Mesenteric fat pad (tissue), 1 donor: ENCODE data around the gene PTN. TPM values are rescaled to one million over a fixed set of nuclear protein-coding genes. Genes with fewer than 3 reads are reported as not detected.
"Not testable (repeated sequence)": the region's sequence is repeated elsewhere in the genome, so short reads cannot be mapped to it uniquely, and the experiment has no call there.

Experiments
- DNase-seq: peaks from one replicate; pipeline ENCODE4 v3.0.0-alpha.2; 2020; ENCODE audit warnings: low spot score
- total RNA-seq: library from RNA; stranded (reverse); fragmentation: NEBNext Ultra II Directional; extraction: Animal tissue kit (Norgen Biotek cat#: 25700); gene quantifications from one replicate; pipeline ENCODE4 v1.2.1, GENCODE V29; 2021
- donor health status: DM: yes; HTN: yes; CAD: no.

PTN gene
- total RNA-seq, 1 donor from 2014 or later = 10.3 TPM

GRCh38 chr7:137268001-137268865 lies 75.3 kb downstream of the PTN start:
- DNase-seq = not testable (repeated sequence)

DNA sequence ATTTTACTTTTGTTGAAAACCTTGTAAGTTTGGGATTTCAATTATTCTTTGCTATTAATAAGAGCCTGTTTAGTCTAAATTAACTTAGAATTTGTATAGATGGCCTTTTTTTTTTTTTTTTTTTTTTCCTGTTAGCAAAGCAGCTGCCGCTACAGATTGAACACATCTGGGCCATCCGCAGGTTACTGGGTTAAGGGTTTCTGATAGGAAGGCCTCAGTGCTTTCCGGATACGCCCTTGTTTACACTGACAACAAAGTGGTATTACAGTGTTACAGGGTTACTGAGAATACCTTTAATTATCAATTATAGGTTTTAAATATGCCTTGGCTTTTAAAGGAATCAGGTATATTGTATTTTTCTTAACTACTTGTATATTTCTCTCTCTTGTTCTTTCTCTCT lies 76.8 kb downstream of the PTN start:
- DNase-seq = no peak

DNA sequence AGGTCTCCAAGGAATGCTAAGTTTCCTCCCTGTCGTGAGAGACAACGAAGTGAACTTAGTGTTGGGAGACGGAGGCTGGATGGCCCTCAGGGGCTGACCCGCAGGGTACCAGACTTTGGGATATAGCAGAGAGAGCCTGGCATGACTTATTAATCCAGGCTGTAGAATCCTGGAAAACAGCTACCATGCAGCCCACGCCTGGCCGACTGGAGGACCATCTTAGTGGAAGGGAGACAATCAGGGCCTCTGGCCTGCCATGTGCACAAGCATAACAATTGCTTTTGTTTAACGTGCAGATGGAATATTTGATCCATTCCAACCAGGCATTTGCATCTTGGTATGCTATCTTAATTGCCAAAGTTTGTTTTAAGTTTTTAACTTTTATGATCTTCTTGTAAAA lies 78.1 kb downstream of the PTN start:
- DNase-seq = not testable (repeated sequence)

DNA sequence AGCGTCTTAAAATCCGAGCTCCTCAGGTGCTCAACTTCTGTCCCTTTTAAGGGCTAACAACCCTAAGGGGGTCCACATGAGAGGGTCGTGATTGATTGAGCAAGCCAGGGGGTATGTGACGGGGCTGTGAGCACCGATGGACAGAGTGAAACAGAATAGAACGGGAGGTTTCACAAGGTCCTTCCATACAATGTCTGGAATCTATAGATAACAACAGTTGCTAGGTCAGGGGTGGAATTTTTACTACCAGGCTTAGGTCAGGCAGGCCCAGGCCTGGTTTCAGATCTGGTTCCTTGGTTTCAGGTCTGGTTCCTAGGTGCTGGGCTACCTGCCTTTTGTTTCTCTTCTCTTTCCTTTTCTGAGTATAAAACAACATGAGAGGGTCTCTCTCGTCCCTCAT lies 80.9 kb downstream of the PTN start:
- DNase-seq = no peak

DNA sequence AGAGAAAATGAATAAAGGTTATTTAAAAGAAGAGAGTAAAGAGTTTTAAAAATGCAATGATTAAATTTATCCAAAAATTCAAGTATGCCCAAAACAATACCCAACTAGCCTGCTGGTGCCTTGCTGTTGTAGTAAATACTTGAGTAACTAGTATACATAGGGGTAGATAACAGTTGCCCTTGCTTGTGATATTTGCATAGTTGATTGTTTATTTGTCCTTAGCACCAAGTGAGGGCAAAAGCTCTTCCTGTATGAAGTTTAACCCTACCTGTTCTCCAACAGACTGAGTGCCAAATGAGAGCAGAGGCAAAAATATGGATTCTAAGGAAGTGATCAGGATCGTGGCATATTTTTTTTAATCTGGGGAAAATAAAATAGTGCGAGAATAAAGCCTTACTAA lies 85.0 kb downstream of the PTN start:
- no peak for DNase-seq

GRCh38 chr7:137254766-137255165 lies 88.8 kb downstream of the PTN start:
- DNase-seq = no peak

DNA sequence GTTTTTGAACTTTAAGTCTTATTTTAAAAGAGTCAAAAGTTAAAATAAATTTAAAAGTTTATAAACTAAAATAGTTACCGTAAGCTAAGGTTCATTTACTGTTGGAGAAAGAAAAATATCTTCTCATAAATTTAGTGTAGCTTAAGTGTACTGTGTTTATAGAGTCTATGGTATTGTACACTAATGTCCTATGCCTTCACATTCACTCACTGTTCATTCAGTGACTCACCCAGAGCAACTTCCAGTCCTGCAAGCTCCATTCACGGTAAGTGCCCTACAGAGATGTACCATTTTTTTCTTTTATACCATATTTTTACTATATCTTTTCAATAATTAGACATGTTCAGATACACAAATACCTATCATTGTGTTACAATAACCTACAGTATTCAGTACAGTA lies 97.6 kb downstream of the PTN start:
- DNase-seq = no peak

- DNase-seq = no peak
Observed at GRCh38 chr7:137245186-137245585, 98.3 kb downstream of the PTN start.

DNA sequence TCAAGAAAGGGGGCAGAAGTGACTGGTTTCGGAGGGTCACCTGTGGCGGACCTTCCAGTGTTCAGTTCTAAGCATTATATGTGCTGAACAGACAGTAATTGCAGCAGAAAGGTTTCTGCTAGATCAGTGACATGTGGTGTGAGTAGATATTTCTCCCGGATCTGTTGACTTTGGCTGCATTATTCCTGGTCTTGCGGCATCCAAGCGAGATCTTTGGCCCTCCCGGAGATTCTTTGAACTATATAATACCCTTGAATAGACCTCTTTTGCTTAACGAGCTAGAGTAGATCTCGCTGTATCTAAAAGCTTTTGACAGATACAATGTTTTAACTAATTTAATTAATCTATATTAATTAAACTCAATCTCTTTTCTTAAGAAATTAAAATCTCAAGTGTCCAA lies 99.8 kb downstream of the PTN start:
- no peak for DNase-seq

- no peak for DNase-seq
Observed at GRCh38 chr7:137242616-137243015, 100.9 kb downstream of the PTN start.

DNA sequence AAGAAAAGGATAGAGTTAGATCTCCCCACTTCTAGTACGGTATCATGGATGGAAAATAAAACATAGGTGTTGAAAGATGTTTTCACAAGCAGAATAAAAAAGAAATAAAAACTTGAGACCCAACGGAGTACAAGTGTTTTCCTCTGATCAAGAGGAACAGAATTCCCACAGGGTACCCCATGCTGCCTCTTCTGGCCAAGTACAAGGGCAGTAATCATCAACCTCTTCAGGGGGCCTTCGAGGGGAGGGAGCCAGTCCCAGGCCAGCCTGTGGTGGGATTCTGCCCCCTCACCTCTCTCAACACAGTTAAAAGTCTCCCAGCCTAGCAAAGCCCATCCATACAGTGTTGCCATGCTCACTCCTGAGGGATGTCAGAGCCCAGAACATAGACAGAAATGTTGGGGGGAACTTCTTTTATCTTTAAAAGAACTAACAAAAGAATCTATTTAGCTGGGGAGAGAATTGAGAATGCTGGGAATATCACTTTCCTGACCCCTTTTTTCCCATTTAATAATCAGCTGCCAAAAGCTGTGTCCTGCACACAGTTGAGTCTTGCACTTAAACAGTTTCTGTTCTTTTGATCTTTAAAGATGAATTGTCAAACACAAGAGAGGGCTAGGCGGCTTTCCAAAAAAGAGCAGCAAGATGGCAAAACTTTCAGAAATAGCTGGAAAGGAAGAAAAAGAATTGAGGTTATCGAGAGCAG lies 101.7 kb downstream of the PTN start:
- DNase-seq = no peak

GRCh38 chr7:137239186-137239585 lies 104.3 kb downstream of the PTN start:
- not testable (repeated sequence) for DNase-seq

- DNase-seq = no peak
Observed at GRCh38 chr7:137235434-137235833, 108.1 kb downstream of the PTN start.

DNA sequence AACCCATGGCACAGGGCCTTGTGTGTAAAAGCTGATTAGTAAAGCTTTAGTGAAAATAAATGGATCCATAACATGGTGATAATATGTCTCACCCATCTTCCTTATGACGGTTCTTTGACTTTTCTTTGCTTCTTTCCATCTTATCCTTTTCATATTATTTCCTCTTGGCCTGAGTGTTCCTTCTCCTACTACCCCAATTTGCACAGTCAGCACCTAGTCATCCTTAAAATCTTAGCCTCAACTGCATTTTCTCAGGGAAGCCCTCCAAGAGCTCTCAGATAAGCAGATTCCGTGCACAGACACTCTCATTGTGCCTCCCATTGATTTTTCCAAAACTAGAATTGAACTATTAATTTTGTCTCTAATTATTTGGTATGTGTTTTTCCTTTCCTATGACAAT lies 112.4 kb downstream of the PTN start:
- DNase-seq = no peak

GRCh38 chr7:137221467-137221866 lies 122.1 kb downstream of the PTN start:
- no peak for DNase-seq

DNA sequence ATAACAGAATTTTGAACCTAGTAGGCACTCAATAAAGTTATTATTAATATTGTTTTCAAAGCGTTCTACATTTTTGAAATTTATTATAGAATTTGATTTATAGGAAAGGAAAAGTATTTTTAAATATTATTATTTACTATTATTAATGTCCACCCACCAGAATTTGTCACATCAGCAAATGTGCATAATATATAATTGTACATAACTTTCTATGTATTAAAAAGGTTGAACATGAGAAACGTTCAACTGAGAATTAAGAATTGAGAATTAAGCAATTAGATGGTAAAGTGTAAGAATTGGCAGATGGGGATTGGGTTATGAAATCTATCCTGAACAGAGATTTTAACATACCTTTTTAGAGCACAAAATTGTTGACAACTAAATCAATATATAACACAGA lies 129.8 kb downstream of the PTN start:
- DNase-seq = no peak

DNA sequence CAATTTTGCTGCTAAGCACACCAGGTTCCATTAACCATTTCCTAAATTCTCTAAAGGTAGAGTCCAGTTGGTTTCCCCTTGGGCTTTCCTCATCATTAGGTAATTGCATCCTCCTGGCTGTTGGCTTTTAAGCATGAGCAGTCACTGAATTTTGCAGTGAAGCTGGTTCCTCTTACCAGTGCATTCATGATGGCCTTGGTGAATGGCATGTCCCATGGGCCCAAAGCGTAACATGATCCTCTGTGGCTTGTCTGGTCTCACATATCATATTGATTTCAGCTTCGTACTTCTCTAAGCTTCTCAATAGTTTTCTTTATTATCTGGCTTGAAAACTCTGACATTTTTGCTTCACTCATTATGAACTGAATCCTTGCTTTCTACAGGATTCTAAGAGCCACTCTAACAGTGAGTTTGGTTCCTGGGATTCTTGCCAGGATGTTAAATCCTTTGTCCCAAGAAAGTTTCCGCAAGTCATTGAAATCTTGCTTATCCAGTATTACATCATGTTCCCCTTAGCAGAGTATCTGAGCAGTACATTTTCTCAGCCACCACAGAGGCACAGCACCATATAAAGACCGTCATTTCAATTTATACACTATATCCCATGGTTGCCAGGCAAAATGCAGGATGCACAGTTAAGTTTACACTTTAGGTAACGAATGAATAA lies 134.2 kb downstream of the PTN start:
- no peak for DNase-seq

GRCh38 chr7:137206770-137207169 lies 136.8 kb downstream of the PTN start:
- DNase-seq = no peak

GRCh38 chr7:137204246-137204645 lies 139.3 kb downstream of the PTN start:
- no peak for DNase-seq

GRCh38 chr7:137203351-137203750 lies 140.2 kb downstream of the PTN start:
- DNase-seq = no peak

DNA sequence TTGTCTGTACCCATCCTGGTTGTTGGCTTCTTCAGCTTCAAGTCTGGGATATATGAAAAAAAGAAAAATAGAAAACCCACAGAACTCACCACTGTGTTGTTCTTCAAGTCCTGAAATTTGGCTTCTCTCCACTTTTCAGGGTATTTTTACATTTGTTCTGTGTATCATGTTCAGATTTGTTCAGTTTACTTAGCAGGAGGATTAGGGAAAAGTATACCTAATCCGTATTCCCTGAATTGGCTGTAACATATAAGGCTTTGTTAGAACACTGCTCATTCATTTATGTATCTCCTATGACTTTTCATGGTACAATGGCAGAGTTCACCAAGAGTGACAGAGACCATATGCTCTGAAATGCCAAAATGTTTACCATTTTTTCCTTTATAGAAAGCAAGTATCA lies 146.9 kb downstream of the PTN start:
- no peak for DNase-seq

DNA sequence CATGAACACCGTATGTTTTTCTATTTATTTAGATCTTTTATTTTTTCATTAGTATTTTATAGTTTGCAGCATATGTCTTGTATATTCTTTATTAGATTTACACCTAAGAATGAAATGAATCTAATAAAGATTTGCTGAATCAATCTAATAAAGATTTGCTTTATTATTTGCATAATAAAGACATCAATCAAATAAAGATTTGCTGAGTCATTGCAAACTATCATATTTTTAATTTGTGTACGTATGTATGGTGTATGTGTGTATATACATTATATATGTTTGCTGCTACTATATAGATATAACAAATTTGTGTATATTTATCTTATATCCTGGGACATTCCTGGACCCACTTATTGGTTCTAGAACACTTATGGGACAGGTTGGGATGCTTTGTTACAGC lies 147.5 kb downstream of the PTN start:
- no peak for DNase-seq
